ENCODE data around the gene ADRM1.

Gene ADRM1

DNA sequence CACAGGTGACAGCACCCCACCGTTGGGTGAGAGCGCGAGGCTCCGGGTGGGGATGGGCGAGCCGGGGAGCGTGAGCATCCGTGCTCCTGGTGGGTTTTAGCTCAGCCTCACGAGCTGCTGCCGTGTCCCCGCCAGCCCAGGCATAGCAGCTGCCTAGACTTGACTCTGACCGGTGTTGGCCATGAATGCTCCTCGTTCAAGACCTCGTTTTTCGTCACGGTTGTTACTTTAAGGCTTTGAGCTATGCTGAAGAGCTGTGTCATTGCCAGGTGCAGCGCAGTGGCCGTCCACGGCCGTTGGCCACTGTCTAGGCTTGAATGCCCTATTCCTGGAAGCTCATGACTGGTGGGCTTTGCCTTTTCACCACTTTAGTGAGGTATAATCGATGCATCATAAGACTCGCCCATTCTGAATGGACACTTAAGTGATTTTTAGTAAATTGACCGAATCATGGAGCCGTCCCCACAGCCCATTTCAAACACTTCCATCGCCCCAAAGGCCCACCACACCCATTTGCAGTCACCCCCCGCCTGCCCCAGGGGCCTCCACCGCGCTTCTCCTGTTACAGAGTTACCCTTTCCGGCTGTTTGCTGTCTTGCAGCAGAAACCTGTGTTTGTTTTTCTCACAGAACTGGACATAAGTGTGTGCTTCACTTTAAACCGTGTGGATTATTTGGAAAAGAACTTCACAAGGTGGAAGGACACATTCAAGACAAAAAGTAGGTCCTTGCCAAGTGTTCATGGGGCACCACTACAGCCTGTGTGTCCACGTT lies 21.4 kb upstream of the ADRM1 start:
- no peak for DNase-seq

DNA sequence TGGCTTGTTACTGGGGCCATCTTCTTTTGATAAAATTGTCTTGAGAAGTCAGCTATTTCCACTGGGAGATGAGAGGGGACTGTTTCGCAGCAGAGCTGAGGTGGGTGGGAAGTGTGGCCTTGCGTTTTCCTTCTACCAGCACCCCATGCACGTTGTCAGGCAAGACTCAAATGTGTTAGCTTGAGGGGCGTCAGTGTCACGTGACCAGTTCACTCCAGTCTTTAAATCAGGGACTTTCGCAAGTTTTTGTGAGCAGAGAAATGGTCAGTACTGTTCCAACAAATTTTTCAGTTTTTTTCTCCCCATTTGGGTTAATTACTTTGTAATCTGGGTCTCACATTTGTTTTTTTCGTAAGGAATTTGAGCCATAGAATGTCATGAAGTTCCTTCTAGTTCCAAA lies 20.7 kb upstream of the ADRM1 start:
- no peak for DNase-seq

DNA sequence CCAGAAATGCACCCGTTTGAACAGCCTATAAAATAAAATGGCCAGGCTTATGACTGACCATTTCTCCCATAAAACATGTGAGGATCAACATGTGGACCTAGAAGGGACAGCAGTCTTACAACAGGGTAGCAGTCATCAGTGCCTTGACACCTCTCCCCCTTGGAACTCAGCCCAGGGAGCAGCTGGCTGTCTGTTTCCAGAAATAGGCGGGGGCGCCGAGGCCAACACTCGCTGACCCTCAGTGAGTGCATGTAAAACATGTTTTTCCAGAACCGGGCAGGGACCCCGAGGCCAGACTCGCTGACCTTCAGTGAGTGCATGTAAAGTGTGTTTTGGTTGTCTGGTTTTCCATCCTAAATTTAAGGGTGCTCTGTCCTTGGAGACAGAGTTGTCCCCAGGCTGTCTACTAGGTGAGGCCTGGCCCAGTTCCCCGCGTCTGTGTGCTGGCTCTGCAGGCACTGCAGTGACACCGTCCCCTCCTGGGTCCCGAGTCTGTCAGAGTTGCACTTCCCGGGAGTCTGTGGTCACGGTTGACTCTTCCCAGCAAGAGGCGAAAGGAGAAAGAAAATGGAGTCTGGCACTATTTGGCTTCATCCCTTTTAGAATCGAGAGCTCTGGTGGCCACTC lies 19.8 kb upstream of the ADRM1 start:
- no peak for DNase-seq

DNA sequence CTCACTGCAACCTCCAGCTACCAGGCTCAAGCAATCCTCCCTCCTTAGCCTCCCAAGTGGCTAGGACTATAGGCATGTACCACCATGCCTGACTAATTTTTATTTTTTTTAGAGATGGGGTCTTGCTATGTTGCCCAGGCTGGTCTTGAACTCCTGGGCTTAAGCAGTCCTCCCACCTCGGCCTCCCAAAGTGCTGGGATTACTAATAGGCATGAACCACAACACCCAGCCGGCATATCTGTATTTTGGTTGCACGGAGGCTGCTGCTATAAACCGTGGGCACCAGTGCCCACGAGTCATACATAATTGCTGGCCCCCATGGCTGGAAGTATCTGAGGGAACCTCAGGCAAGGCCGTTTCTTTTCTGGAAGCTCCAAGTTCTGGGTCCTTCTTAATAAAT lies 18.3 kb upstream of the ADRM1 start:
- DNase-seq, result no peak

DNA sequence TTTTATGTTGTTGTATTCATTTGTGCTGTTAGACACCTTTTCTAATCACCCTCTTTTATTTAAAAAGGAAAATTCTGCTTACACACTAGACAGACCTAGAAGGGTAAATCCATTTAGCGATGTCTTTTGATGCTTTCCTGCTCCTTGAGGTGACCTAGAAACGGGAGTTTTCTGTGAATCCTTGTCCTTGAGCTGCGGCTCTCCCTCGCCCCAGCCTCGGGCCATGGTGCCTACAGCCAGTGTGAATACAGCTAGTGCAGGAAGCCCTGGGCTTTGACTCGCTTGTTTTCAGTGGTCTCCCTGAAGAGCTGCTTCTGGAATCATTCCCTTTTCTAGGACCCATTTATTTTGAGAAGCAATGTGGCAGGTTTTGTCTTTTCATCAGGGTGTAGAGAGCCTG lies 17.6 kb upstream of the ADRM1 start:
- DNase-seq, result no peak

DNA sequence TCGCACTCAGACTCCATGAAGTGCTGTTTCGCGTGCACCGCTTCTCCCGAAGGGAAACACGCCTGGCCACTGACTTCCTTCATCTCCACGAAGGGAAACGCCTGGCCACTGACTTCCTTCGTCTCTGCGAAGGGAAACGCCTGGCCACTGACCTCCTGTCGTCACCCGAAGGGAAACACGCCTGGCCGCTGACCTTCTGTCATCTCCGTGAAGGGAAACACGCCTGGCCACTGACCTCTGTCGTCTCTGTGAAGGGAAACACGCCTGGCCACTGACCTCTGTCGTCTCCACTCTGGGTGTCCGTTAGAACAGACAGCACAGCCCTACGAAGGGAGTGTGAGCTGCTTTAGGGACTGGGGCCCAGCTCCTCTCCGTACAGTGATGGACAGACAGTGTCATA lies 17.1 kb upstream of the ADRM1 start:
- DNase-seq, result no peak

DNA sequence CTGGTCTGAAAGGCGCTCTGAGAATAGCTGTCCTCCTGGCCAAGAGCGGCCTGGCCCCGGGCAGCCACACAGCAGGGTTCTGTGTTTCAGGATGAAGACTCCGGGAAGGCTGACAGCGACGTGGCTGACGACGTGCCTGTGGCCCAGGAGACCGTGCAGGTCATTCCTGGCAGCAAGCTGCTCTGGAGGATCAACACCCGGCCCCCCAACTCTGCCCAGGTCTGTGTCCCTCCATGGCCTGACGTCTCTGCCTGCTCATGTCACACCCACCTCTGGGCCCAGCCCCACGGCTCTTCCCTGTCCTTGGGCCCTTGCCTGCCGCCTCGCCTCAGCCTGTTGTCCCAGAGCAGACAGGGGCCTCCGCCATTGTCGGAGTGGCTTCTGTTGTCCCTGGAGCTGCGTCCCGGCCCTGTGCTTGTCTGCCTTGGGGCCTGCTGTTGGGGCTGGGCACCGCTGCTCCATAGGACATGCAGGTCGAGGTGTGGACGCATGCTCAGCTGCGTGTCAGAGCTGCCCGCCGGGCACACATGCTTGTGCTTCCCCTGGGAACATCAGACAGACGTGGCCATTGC lies 16.2 kb upstream of the ADRM1 start:
- DNase-seq, result no peak

DNA sequence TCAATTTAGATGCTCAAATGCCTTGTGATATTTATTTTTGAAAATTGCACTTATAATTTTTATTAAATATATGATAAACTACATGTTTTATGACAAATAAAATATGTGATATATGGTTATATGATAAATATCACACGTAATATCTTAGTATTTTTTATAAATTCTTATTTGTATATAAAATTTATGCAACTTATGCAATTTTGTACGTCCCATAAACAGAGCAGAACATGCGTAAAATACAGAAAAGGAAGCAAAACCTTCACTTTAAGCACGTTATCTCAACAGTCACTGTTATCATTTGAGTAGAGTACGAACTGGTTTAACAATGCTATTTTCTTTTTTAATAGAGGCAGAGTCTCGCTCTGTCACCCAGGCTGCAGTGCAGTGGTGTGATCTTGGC lies 15.7 kb upstream of the ADRM1 start:
- DNase-seq, result no peak

DNA sequence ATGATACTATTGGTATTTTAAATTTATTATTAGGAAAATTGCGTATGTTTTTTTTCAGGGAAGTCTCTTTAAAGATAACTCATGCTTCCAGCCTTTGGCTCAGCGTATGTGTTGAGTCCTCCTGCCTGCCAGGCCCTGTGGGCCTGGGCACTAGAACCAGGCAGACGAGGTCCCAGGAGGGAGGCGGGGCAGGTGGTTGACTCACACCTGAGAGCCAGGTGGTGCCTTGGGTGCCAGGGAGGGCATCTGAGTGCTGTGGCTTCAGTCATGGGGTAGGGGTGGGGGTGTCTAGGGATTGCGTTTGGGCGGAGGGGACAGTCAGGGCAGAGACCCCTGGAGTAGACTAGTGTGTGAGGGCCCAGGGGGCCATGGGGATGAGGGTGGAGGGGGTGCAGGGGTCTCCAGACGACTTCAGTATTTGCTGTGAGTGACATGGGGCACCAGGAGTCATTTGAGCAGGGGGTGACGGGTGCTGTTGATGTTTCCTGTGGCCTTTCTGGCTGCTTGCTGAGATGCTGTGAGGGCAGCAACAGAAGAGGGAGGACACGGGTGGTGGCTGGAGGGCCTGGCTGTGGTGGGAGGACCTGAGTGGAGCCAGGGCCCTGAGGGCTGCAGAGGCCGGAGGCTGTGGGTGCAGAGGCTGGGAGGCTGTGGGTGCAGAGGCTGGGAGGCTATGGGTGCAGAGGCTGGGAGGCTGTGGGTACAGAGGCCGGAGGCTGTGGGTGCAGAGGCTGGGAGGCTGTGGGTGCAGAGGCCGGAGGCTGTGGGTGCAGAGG lies 14.8 kb upstream of the ADRM1 start:
- no peak for DNase-seq

DNA sequence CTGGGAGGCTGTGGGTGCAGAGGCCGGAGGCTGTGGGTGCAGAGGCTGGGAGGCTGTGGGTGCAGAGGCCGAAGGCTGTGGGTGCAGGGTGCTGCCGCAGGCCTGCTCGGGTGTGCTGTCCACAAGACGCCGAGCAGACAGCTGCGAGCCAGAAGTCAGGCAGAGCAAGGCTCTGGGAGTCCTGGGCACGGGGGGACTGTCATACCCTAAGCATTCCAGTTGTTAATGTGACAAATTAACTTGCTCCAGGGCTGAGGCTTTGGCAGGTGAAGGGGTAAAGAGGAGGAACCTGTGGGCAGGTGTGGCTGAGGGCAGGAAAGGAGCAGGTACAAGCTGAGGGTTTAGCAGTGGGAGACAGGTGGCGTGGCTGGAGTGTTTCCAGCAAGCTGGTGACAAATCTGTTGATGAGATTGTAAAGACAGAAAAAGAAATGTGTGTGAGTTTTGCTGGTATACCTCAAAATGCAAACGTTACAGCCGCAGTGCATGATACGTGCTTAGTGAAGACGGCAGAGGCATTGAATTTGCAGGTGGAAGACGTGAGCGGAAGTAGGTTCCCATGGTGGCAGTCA lies 14.2 kb upstream of the ADRM1 start:
- DNase-seq, result no peak

DNA sequence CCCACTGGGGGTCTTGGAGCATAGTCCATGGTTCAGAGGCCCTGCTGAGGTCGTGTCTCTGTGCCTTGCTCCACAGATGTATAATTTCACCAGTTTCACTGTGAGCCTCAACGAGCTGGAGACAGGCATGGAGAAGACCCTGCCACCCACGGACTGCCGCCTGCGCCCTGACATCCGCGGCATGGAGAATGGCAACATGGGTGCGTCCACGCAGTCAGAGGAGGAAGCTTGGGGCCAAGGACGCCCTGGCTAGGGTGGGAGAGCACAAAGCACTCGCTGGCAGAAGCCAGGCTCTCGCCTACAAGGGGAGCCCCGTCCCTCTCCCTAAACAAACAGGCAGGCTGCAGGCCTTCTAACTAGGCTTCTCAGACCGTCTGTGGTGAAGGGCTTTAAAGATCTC lies 13.7 kb upstream of the ADRM1 start:
- no peak for DNase-seq

DNA sequence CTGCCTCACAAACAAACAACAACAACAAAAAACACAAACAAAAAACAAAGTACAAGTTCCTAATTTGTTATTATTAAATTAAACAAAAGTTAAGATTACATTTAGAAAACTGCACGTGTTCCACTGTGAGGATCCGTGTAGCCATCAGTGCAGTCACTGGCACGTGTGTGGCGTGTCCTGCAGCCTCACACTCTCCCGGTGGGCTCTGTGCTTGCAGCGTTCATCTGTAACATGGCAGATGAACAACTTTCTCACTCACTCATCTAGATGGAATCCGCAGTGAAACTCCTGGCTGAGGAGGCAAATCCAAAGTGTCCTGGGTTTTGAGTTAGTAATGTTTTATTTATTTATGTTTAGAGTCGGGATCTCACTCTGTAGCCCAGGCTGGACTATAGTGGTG lies 12.9 kb upstream of the ADRM1 start:
- DNase-seq, result no peak

DNA sequence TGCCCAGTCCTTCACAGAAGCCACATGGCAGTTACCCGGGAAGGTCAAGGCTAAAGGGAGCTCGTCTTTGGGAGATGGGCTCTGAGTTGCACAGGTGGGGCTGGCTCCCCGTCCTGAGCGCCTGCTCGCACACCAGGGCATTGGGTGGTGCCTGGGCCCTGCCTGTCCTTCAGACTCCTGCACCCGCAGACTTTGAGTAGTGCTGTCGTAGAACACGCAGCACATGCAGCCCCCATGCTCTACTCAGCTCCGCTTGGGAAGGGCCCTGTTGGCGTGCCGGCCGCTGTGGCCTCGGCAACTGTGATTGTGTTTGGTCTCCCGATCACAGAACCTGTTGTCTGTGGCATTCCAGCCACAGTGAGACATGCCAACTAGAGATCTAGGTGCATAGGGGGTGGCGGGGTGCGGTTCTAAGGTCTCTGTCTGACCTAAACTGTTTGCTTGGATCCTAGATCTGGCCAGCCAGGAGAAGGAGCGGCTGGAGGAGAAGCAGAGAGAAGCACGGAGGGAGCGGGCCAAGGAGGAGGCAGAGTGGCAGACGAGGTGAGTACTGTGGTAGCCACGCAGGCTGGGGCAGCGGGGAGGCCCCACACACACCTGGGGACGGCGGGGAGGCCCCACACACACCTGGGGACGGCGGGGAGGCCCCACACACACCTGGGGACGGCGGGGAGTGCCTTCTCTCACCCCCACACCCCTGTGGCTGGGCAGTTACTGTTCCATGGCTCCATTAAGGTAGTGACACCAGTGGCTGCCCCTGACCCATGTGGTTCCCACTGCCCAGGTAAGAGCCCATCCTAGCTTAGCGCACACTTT lies 11.3 kb upstream of the ADRM1 start:
- DNase-seq, result no peak

DNA sequence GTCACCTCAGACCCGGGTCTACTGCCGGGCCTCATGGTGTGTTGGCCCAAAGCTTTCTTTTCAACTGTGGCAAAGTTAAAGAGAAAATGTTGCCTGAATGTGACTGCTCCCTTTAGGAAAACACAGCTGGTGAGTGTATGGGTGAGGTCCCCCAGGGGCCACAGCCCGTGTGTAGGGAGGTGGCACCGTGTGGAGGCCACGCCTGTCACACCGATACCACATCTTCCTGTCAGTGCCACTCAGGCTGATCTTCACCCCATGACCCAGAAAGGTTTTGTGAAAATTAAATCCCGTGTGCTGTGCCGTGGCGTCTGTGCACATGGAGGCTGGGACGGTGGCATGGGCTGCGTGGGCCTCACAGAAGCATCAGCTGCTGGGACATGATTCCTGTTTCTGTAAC lies 10.7 kb upstream of the ADRM1 start:
- no peak for DNase-seq

DNA sequence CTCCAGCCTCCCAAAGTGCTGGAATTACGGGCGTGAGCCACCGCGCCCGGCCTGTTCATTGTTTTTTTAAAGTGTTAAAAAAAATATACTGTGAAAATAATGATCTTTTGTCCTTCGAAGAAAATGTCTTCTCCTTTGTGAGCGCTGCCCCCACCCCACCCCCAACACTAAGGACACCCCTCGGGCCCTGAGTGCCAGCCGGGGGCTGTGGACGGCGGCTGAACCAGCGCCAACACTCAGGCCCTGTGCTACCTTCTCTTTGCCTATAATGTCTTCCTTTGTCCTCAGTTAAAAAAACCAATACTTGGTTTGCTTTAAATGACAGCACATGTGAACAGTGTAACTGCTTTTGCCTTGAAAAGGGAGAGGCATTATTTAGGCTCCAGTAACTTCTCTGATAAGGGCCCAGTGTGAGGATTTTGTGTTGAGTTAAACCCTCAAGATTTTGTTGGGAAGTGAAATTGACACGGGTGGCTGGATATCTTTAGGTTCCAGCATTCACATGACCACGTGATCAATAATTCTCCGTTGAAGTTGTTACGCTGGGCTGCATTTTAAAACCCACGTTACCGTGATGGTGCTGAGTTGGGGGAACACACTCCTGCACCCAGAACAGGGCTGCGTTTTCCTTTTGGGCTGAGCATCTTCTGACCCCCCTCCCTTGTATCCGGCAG lies 9.5 kb upstream of the ADRM1 start:
- no peak for DNase-seq

DNA sequence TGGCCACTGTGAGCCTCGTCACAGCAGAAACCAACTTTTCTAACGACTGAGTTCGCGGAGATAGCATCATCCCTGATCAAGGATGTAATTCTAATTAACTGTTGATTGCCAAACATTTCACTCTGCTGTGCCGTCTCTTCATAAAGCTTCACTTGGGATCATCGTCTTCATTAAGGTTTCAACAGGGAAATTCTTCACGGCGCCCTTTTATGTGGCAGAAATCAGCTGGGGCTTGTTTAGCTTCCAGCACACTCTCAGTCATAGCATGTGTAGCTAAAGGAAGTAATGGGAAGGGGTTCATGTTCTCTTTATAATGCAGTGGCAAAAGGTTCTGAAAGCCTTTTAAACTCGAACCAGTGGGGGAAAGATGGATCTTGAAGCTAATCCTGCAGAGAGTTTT lies 8.9 kb upstream of the ADRM1 start:
- no peak for DNase-seq

DNA sequence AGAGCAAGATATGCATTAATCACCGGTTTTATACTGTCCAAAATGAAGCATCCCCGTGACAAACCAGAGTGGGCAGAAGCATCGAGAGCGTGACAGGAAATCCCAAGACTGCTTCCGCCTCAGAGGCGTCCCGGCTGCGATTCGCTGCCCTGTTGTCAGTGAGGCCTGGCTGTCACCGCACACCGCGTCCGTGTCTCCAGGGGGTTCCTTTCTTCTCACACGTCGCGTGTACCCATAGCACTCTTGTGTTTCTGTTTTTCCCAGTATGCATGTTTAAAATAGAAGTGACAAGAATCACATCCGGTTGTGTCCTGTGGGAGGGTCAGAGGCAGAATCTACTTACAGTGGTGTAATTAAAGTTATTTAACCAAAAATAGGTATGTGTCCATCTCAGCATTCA lies 8.3 kb upstream of the ADRM1 start:
- DNase-seq, result no peak

DNA sequence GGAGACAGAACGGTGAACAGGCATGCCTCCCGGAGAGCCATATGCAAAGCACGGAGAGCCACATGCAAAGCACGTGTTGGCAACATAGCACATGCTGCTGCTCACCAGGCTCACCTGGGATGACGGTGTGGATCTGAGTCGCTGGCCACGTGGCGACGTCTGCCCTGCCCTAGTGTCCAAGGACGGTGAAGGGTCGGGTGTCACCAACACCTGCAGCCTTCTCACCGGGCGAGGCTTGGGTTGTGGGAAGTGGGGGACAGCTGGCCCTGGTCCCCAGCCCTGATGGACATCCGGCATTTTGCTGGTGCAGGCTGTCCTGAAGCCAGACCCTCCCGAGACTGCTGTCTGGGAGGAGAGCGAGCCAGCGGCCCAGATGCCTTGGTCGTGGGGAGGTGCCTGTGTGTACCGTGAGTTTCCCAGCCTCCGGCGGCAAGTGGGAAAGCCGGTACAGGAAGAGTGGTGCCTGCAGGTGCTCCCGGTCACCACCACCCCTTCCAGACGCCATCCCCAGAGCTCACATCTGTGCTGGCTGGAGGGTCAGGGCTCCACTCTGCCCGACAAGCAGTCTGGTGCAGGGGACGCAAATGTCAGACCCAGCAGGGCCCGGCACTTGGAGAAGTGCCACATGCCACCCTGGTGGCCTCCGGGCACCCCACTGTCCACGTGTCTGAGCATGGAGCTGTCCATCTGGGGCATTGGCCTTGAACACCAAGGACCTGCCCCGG lies 5.9 kb upstream of the ADRM1 start:
- no peak for DNase-seq

DNA sequence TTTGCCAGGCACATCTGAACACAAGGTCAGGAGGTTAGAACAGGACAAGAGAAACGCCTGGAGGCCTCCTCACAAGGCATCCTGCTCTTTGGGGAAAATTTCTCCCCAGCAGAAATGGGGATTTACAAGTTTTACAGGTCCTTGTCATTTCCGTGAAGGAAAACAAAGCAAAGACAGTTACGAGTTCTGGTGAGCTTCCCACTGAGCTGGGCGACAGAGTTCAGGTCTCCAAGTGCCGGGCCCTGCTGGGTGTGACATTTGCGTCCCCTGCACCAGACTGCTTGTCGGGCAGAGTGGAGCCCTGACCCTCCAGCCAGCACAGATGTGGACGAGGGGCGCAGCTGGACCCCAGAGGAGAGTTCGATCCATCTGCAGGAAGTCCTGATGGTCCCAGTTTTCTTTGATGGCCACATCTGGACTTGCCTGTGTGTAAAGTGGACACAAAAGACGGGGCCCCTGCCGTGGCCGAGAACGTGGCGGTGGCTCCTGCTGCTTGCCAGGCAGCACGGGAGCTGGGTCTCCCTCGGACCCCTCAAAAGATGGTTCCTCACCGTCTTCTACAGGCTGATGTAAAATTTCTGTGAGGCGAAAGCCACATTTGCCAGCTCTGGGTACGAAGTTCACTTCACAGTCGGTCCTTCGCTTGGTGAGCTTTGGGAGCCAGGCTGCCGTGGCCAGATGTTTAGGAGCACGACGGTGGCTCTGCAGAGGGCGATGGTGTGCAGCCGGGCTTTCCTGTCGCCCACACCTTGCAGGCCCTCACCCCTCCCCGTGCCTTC lies 5.2 kb upstream of the ADRM1 start:
- DNase-seq, result no peak

DNA sequence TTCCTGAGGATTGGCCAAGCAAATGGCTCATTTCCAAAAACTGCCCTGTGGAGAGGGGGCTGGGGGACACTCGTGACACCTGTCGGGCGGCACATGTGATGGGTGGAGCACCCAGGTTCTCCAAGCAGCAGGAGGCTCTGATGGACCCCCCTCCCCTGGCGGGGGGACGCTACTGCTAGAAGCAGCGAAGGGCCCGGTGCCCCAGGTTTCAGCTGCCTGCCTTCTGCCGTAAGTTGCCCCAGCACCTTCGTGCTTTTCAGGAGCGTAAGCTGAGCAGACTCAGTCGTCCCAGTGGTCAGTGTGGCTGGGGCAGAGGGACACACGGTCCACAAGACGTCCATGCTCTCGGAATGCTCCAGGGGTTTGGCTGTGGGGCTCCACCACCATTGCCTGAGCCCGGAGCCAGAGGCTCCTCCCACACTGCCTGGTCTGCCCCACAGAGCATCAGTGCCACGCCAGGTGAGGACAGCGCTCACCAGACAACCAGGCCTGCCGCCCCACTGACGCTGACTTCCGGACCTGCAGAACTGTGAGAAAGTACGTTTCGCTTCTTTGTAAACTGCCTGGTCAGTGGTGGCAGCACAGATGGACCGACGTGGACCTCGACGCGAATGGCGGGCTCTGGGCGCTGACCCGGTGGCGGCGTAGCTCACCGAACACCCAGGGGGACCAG lies 4.1 kb upstream of the ADRM1 start:
- DNase-seq, result no peak
